Astrocyte (in vitro differentiated cells and primary cell): ENCODE measurements around the gene TBC1D5. TPM values are rescaled to one million over a fixed set of nuclear protein-coding genes. Genes with fewer than 3 reads are reported as not detected.

Source experiments
- DNase-seq: peaks from one replicate; pipeline ENCODE4 v3.0.0-alpha.2; 2010; ENCODE audit warnings: low read depth
- FAIRE-seq: peaks from 2 replicates; lab custom pipeline; 2011; peaks lifted over from hg19 to GRCh38; lab: Jason Lieb, UNC
- H2AFZ ChIP-seq: 2 replicates; pipeline ENCODE4 v1.6.0; 2012; ENCODE audit warnings: low read depth, low read length, inconsistent platforms
- H3K27ac ChIP-seq: 2 replicates; pipeline ENCODE4 v1.5.1; 2011; ENCODE audit warnings: low read depth, low read length, inconsistent platforms
- H3K27me3 ChIP-seq: 2 replicates; pipeline ENCODE4 v1.6.0; 2011; ENCODE audit warnings: low read length, inconsistent platforms; ENCODE audit not compliant: insufficient read depth
- H3K36me3 ChIP-seq: 2 replicates; pipeline ENCODE4 v1.5.1; 2011; ENCODE audit warnings: low read length, inconsistent platforms; ENCODE audit not compliant: insufficient read depth
- H3K4me1 ChIP-seq: 2 replicates; pipeline ENCODE4 v1.5.1; 2011; ENCODE audit warnings: low read length, inconsistent platforms; ENCODE audit not compliant: insufficient read depth
- H3K4me2 ChIP-seq: 2 replicates; pipeline ENCODE4 v1.6.0; 2012; ENCODE audit warnings: low read length, inconsistent platforms
- H3K4me3 ChIP-seq: 2 replicates; pipeline ENCODE4 v1.5.1; 2011; ENCODE audit warnings: low read depth, mild to moderate bottlenecking, low read length, inconsistent platforms; ENCODE audit not compliant: insufficient read depth
- H3K79me2 ChIP-seq: 2 replicates; pipeline ENCODE4 v1.6.0; 2012; ENCODE audit warnings: mild to moderate bottlenecking, low read length, inconsistent platforms; ENCODE audit not compliant: insufficient read depth
- H3K9ac ChIP-seq: 2 replicates; pipeline ENCODE4 v1.6.0; 2012; ENCODE audit warnings: mild to moderate bottlenecking, low read length, inconsistent platforms
- H3K9me3 ChIP-seq: 2 replicates; pipeline ENCODE4 v1.5.1; 2012; ENCODE audit warnings: low read depth, mild to moderate bottlenecking, low read length, inconsistent platforms; ENCODE audit not compliant: insufficient read depth
- H4K20me1 ChIP-seq: 2 replicates; pipeline ENCODE4 v1.6.0; 2012; ENCODE audit warnings: low read length, inconsistent platforms; ENCODE audit not compliant: insufficient read depth
- H3K27ac Mint-ChIP-seq: one replicate; pipeline ENCODE4 v1.8.0; 2021; ENCODE audit warnings: mild to moderate bottlenecking, mixed read lengths; ENCODE audit not compliant: unreplicated experiment
- H3K27me3 Mint-ChIP-seq: one replicate; pipeline ENCODE4 v1.8.0; 2021; ENCODE audit warnings: low read depth, mixed read lengths; ENCODE audit not compliant: unreplicated experiment
- H3K36me3 Mint-ChIP-seq: one replicate; pipeline ENCODE4 v1.8.0; 2021; ENCODE audit warnings: low read depth, mixed read lengths; ENCODE audit not compliant: unreplicated experiment
- H3K4me1 Mint-ChIP-seq: one replicate; pipeline ENCODE4 v1.8.0; 2021; ENCODE audit warnings: low read depth, mixed read lengths; ENCODE audit not compliant: unreplicated experiment
- H3K4me3 Mint-ChIP-seq: one replicate; pipeline ENCODE4 v1.8.0; 2021; ENCODE audit warnings: mild to moderate bottlenecking, moderate library complexity, mixed read lengths; ENCODE audit not compliant: unreplicated experiment
- H3K9me3 Mint-ChIP-seq: one replicate; pipeline ENCODE4 v1.8.0; 2021; ENCODE audit warnings: mild to moderate bottlenecking, mixed read lengths; ENCODE audit not compliant: unreplicated experiment
- CTCF ChIP-seq: IDR thresholded peaks from 2 replicates; pipeline ENCODE4 v1.5.1; 2011; ENCODE audit warnings: low read depth, mild to moderate bottlenecking, inconsistent platforms, low read length, moderate library complexity; ENCODE audit not compliant: insufficient read depth
- EZH2 ChIP-seq: IDR thresholded peaks from 2 replicates; pipeline ENCODE4 v1.6.1; 2012; ENCODE audit warnings: mild to moderate bottlenecking, low read length, inconsistent platforms; ENCODE audit not compliant: insufficient read depth
- total RNA-seq: library from RNA; stranded (reverse); gene quantifications from 2 replicates; pipeline ENCODE4 v1.2.1, GENCODE V29; 2021

Gene TBC1D5
- total RNA-seq, 1 donor from 2014 or later, result 23.0 TPM

GRCh38 chr3:17546500-17547255, 195.8 kb downstream of the TBC1D5 start:
- H3K4me2 ChIP-seq, result no peak overlapping the region
- no peaks in the 10 kb centered on the region for H3K4me1 Mint-ChIP-seq
- H2AFZ ChIP-seq, result no peak overlapping the region
- no peak overlapping the region for H3K4me3 Mint-ChIP-seq
- H3K27me3 ChIP-seq, result no peaks in the 10 kb centered on the region
- H3K36me3 Mint-ChIP-seq, result no peaks in the 10 kb centered on the region
- no peak overlapping the region for H3K27ac ChIP-seq
- DNase-seq (no peak), FAIRE-seq (no peak)
- no peaks in the 10 kb centered on the region for H4K20me1 ChIP-seq
- no peak for TF ChIP-seq EZH2
- TF ChIP-seq CTCF, result no peak
- H3K27me3 Mint-ChIP-seq, result no peaks in the 10 kb centered on the region
- no peaks in the 10 kb centered on the region for H3K4me1 ChIP-seq
- no peak overlapping the region for H3K4me3 ChIP-seq
- H3K9me3 ChIP-seq, result no peaks in the 10 kb centered on the region
- H3K27ac Mint-ChIP-seq, result no peak overlapping the region
- H3K9ac ChIP-seq, result no peak overlapping the region
- H3K9me3 Mint-ChIP-seq, result no peaks in the 10 kb centered on the region
- no peaks in the 10 kb centered on the region for H3K79me2 ChIP-seq
- no peaks in the 10 kb centered on the region for H3K36me3 ChIP-seq

GRCh38 chr3:17544632-17545031, 197.8 kb downstream of the TBC1D5 start:
- Histone ChIP-seq H3K4me1 (no peaks in the 10 kb centered on the region), H3K9me3 (no peaks in the 10 kb centered on the region), H3K27me3 (no peaks in the 10 kb centered on the region), H4K20me1 (no peaks in the 10 kb centered on the region), H3K9ac (no peak overlapping the region), H3K27ac (no peak overlapping the region), H2AFZ (no peak overlapping the region), H3K79me2 (no peaks in the 10 kb centered on the region), H3K4me2 (no peak overlapping the region), H3K4me3 (no peak overlapping the region), H3K36me3 (no peaks in the 10 kb centered on the region)
- Mint-ChIP-seq H3K4me3 (no peak overlapping the region), H3K27me3 (no peaks in the 10 kb centered on the region), H3K9me3 (no peaks in the 10 kb centered on the region), H3K27ac (no peak overlapping the region), H3K4me1 (no peaks in the 10 kb centered on the region), H3K36me3 (no peaks in the 10 kb centered on the region)
- no peak for FAIRE-seq
- DNase-seq, result no peak
- TF ChIP-seq CTCF (no peak), EZH2 (no peak)

GRCh38 chr3:17542591-17542990, 199.8 kb downstream of the TBC1D5 start:
- H3K9me3 ChIP-seq, result no peaks in the 10 kb centered on the region
- Mint-ChIP-seq H3K27me3 (no peaks in the 10 kb centered on the region), H3K4me3 (no peak overlapping the region), H3K27ac (no peak overlapping the region), H3K9me3 (no peaks in the 10 kb centered on the region), H3K36me3 (no peaks in the 10 kb centered on the region), H3K4me1 (no peaks in the 10 kb centered on the region)
- H3K36me3 ChIP-seq, result no peaks in the 10 kb centered on the region
- H2AFZ ChIP-seq, result no peak overlapping the region
- H3K9ac ChIP-seq, result no peak overlapping the region
- H3K4me1 ChIP-seq, result no peaks in the 10 kb centered on the region
- no peaks in the 10 kb centered on the region for H3K27me3 ChIP-seq
- no peaks in the 10 kb centered on the region for H4K20me1 ChIP-seq
- H3K4me3 ChIP-seq, result no peak overlapping the region
- DNase-seq (peak; percentile 12), FAIRE-seq (no peak)
- no peaks in the 10 kb centered on the region for H3K79me2 ChIP-seq
- no peak for TF ChIP-seq EZH2
- no peak for TF ChIP-seq CTCF
- no peak overlapping the region for H3K4me2 ChIP-seq
- H3K27ac ChIP-seq, result no peak overlapping the region
